Renal pelvis (tissue), 4 donors: ENCODE data around the gene CNOT2. TPM values are rescaled to one million over a fixed set of nuclear protein-coding genes. Genes with fewer than 3 reads are reported as not detected.
"Not testable (repeated sequence)": the region's sequence is repeated elsewhere in the genome, so short reads cannot be mapped to it uniquely, and the experiment has no call there.

Experiments
- DNase-seq: peaks from one replicate; pipeline ENCODE4 v3.0.0-alpha.2; 2013
- polyA plus RNA-seq, 3 donors: library from polyadenylated mRNA; unstranded; fragments of 120-200 nt; gene quantifications; one replicate each; pipeline ENCODE4 v1.2.1, GENCODE V29; 2013; ENCODE audit not compliant: insufficient read length in 3 of 3

CNOT2 gene
- polyA plus RNA-seq, 3 donors = 120 to 132 (median 130) TPM

DNA sequence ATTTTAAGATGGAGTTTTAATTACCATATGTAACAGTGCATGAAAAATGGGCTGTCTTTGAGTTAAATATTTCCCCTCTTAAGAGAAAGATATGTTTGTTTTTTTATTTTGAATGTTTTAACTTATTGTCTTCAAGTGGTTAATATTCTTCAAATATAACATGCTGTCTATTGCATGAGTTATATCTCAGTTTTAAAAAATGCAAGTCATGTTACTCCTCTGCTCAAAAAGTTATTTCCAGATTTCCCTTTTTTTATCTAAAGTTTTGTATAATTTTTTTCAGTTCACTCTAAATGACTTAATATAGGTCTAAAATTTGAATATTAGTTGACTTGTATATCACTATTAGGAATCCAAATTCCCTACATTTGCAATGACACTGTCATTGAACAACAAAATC is 117.0 kb downstream of the CNOT2 start:
- no peak for DNase-seq

DNA sequence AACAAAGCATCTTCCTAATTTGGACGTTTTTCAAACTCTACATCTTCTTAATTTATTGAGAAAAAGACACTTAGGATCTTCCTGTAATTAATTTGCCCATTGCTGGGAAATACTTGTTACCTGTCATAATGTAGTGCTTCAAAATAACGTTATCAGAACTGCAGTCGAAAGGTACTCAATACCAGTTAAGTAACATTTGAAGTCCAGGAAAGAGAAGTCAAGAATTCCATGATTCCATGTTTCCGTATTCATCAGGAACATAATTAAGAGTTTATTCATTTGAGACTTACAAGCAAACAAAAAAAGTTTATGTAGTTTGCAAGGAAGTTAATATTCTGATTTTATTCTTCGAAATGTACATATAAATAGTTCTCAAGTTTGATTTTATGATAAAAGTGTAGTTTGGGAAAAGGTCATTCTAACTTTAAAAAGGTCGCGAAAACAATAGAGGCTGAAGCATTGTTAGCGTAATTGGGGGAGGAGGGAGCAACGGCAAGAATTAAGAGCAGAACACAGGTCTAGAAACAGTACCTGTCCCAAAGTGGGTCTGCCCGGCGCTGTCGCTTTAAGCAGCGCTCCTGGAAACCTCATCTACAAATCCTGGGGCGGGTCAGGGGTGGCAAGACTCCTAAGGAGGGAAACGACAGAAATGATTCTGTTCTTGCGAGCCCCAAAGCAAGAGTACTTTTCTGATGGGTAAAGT is 121.6 kb downstream of the CNOT2 start:
- DNase-seq = peak; percentile 7

DNA sequence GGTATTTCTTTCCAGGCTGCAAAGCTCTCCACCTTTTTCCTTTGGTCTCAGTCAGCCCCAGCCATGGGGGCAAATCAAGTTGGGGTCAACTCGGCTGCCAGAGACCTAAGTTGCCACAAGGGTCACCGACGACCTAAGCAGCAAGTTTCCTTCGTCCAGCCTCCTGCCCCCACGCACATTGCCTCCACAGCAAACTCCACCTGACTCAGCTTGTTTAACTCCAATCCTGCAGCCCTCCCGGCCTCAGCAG is 122.1 kb downstream of the CNOT2 start:
- peak; percentile 17 for DNase-seq

DNA sequence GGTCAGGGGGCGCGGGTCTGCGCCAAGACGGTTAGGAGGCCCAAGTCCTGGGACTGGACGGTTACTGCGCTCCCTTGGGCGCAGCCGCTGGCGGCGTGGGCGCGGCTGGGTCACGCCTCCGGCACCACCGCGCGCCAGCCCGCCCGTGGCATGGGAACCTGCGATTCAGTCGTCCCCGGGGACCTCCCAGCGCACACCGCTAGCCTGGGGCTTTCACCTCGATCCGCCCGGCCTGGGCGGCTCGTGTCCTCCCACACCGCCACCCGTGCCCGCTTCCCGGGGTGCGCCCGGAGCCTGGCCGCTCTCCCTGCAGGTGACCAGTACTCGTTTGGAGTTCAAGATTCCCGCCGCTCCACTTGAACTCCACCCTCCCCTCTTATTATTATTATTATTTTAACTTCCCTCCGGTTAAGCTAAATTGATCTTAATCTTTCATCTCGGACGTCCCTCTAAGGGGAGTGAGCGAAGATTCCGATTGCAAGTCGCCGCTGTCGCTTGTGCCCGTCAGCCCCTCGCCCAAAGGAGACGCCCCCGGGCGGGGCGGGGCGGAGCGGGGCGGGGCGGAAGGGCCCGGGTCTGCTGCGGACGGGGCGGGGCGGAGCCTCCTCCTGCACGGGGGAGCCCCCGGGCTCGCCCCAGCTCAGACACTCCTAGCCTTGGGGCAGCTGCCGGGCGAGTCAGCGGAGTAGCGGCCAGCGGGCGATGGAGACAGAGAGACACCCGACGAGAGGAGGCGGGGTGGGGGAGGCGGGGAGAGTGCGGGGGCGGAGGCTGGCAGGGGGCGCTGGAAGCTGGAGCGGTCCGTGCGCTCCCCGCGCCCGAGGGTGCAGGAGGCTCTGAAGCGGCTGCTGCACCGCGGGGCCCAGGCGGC is 122.7 kb downstream of the CNOT2 start, which contains the start of gene KCNMB4:
Gene KCNMB4 (plus strand): TSS at position 643 of the 871 bp plus-strand sequence. CDS start 445 bp downstream, outside the sequence.
- peak; percentile 73 for DNase-seq

DNA sequence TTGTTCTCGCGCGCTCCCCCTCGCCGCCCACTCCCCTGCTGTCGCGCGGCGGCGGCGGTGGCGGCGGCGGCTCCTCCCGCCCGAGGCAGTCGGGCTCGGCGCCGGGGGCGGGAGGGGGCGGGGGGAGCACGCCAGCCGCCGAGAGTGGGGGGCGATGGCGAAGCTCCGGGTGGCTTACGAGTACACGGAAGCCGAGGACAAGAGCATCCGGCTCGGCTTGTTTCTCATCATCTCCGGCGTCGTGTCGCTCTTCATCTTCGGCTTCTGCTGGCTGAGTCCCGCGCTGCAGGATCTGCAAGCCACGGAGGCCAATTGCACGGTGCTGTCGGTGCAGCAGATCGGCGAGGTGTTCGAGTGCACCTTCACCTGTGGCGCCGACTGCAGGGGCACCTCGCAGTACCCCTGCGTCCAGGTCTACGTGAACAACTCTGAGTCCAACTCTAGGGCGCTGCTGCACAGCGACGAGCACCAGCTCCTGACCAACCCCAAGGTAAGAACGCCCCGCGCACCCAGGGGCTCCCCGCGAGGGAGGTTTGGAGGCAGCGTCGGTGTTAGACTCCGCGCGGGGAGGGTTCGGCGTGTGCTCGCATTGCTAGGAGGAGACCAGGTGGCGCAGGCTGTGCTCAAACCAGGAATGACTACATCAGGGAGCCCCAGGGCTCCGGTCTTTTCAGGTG is 123.5 kb downstream of the CNOT2 start:
- peak; percentile 42 for DNase-seq

DNA sequence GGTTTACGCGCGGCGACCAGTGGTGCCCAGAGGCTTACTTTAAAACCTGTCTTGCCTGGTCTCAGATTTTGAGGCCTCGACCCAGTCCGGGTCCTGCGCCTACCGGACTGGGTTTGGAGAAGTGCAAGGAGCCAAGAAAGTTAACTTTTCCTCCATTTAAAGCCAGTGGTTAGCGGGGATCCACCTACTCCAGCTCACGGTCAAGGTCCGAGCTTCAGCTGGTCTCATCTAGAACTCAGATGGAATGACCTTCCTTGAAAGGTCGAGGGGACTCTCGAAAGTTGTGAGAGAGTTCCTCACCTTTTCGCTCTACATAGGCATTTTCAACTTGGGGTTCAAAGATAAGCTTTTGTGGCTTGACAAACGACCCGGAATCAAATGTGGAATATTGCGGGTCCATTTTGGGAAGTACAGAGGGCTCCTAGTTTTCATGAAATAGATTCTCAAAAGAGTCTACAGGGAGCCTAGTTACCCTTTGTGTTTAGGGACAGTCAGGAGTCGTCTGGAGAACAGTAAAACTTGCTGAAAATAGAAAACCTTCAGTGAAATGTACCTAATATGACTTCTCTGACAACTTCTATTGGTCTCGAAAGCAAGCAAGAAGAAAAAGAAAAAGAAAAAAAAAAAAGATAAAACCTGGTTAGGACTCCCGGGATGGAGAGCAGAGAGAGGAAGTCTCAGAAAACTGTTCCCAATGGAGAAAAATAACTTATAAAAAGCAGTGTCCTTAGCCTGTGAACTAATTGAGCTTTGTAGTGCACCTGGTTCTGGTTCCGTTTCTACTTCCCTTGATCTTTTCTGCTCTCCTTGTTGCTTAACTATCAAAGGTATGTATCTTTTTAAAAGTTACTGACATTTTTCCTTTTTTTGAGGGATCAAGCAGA is 124.3 kb downstream of the CNOT2 start:
- DNase-seq = peak; percentile 20

DNA sequence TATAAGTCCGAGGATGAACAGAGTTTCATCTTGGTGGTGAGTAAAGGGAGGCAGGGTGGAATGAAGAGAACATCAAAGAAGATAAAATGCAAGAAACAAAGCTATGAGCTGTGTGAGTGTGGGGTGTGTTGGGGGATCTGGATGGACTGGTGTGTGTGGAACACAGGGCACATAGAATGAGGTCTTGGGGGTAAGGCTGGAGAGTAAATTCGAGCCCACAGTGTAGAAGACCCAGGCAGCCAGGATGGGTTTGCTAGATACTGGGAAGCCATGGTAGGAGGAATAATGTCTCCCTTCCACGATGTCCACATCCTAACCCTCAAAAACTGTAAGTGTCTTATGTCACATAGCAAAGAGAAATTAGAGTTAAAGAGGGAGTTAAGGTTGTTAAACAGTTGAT is 129.6 kb downstream of the CNOT2 start:
- no peak for DNase-seq

DNA sequence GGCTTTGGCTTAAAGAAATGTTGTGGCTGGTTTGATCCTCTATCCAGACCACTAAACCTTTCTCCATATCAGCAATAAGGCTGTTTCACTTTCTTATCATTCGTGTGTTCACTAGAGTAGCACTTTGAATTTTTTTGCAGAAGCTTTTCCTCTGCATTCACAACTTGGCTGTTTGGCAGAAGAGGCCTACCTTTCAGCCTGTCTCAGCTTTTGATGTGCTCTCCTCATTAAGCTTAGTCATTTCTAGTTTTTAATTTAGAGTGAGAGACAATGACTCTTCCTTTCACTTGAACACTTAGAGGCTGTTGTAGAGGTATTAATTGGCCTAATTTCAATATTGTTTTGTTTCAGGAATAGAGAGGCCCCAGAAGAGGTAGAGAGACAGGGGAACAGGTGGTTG is 136.6 kb downstream of the CNOT2 start:
- DNase-seq = no peak

DNA sequence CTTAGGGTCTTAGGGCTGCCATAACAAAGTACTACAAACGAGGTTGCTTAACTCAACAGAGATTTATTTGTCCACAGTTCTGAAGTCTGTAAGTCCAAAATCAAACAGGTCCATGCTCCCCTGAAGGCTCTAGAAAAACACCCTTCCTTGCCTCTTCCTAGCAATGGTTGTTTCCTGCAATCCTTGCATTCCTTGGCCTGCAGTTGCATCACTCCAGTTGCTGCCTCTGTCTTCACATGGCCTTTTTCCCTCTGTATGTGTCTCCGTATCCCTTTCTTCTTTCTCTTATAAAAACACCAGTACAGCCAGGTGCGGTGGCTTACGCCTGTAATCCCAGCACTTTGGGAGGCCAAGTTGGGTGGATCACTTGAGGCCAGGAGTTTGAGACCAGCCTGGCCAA is 140.3 kb downstream of the CNOT2 start:
- DNase-seq = no peak

DNA sequence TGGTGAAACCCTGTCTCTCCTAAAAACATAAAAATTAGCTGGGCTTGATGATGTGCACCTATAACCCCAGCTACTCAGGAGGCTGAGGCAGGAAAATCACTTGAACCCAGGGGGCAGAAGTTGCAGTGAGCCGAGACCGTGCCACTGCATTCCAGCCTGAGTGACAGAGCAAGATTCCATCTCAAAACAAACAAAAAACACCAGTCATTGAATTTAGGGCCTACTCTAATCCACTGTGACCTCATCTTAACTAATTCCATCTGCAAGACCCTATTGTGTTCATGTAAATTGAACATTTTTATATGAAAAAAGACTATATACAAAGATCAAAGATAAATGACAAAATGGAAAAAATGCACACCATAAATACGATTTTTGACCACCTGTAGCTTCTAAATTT is 140.7 kb downstream of the CNOT2 start:
- DNase-seq = no peak

DNA sequence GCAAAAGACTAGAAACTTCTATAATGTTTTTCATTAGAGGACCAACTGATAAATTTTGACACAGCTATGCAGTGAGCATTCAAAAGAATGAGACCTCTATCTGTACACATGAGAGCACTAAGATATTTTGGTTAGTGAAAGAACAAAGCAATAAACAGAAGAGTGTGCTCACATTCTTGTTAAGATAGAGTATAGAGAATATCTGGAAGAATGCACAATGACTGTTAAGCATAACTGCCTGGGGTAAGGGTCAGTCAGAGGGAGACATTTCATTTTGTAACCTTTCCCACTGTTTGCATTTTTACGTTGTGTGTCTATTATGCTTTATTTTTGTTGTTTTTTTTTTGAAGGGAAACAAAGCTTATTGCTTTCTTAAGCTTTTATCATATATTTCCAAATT is 143.5 kb downstream of the CNOT2 start:
- no peak for DNase-seq

DNA sequence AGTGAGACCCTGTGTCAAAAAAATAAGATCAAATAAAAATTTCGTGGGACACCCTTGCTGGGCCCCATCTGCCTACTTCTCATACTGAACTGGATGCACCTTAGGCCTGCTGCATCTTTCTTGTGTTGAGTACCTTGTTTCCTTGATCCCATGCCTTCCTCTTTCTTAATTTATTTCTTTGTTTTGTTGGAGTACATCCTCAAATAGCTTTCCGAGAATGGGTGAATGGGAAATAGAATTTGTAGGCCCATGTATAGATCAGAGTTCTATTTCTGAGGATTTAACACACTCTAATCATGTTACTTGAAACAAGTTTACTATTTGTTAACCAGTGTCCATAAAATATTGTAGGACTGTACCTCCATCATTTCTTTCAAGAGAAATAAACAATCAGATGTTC is 146.4 kb downstream of the CNOT2 start:
- no peak for DNase-seq

DNA sequence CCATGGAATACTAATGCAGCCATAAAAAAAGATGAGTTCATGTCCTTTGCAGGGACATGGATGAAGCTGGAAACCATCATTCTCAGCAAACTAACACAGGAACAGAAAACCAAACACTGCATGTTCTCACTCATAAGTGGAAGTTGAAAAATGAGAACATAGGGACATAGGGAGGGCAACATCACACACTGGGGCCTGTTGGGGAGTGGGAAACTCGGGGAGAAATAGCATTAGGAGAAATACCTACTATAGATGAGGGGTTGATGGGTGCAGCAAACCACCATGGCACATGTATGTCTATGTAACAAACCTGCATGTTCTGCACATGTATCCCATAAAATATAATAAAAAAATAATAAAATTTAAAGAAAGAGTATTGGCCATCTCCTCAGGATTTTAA is 149.4 kb downstream of the CNOT2 start:
- DNase-seq = not testable (repeated sequence)

DNA sequence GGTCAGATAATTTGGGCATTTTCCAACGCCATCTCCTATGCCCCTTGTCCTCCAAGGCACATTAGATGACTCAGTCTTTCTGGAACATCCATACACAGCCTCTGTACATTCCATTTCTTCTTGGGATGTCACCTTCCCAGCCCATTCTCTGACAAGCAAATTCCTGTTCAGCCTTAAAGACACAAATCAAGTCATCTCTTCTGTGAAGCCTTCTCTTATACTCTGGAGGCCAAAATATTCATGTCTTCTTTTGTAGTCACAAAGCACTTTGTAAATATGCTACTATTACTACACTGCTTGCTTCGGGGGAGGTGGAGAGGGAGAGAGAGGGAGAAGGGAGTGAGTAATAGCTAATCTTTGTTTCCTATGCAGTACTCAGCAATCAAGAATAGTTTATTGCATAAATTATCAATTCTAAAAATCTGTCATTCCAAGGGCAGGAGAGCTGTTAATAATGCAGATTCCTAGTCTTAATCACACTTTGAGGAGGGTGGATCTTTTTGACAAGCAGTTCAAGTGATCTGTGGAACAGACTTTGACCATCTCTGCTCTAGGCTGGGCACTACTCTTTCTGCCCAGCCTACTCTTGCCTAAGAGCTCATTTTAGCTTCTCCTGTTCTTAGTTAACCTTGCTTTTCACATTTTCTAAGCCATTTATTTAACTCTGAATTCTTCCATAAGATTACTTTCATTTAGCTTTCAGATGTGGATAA is 150.7 kb downstream of the CNOT2 start:
- no peak for DNase-seq

DNA sequence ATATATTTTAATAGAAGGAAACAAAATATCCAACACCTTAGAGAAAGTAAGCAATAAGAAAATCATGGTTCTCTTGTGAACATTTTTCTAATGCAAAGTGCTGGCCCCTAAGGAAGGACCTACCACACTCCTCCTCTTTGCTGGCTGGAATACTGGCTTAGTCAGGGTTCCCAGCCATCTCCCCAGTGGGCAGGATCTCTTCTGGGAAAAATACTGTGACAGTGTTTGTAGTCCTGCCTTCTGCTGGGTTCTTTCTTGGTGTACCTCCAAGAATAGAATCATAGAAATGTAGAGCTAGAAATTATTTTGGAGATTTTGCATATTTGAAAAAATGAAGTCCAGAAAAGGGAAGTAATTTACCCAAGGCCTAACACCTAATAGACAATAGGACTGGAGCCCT is 154.8 kb downstream of the CNOT2 start:
- no peak for DNase-seq

DNA sequence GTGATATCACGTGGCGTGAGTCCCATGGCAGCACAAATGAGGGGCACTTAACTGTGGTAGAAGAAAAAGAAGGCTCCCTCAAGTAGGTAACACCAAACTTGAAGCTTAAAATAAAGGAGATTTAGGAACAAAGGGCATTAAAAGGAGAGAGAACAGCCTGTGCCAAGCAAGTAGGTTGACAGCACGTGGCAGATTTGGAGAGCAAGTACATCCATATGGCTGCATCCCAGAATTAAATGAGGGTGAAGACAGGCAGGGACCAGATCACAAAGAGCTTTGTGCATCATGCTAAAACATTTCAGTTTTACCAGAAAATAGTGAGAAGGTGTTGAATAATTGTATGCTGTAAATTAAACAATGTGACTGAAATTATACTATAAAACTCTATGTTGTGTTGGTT is 155.6 kb downstream of the CNOT2 start:
- no peak for DNase-seq

DNA sequence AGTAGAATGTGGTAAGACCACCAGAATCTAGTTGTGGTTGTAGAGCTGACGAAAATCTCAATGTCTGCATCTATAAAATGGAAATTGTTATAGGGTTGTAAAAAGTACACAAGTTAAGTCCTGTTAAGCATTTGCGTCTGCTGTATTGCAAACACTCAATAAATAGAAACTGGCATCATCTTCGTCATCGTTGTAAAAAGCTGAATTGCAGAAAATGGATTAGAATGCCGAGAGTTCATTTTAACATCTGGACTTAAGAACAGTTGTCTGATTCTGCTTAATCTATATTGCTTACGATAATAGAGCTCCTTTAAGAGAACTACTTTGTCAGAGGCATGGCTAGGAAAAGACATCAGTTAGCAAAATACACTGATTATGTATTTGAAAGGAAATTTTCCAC is 156.1 kb downstream of the CNOT2 start:
- DNase-seq = no peak

DNA sequence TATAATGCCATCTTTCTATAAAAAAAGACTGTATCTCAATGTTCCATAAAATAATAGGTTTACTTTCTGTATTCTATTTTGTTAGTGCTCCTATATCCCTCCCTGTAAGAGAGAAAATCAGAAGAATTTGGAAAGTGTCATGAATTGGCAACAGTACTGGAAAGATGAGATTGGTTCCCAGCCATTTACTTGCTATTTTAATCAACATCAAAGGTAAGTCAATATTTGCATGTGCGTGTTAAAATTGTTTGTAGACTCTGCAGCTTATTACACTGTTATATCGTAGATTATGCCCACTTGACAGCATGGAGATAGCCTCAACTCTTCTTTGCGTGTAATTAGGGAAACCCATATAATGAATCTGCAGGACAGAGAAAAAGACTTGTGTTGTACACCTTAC is 156.9 kb downstream of the CNOT2 start:
- no peak for DNase-seq

DNA sequence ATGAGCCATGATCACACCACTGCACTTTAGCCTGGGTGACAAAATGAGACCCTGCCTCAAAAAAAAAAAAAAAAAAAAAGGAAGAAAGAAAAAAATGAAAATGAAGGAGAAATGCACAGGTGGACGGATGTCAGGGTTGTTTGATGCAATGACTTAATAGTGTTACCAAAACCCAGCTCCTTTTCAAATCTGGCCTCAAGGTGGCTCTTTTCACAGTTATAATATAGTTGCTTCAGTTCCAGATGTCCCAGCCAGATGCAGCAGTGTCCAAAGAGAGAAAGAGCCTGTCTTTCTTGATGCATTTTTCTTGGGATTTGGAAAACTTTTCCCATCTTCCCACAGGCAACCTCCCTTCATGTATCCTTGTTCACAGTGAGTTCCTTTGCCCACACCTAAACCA is 159.4 kb downstream of the CNOT2 start:
- DNase-seq = no peak

DNA sequence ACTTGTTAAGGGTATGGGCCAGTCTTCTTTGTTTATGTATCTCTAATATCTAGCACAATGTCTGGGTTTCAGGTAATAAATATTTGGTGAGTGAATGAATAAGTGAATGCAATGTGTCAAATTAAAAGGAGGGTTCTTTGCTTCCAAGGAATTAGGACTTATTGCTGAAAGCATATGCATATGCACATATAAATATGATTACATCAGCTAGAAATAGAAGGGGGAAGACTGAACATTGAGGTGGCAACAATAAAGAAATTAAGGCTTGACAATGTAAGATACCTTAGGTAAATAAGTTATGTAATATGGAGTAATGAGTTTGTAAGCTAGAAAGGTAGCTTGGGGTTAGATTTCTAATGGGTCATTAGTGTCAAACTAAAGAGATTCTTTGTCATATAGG is 160.6 kb downstream of the CNOT2 start:
- DNase-seq = no peak
